Measurements from ENCODE around the gene LCN1.
A peak's percentile ranks its signal among the peaks of the same experiment; 100 is the strongest.

Gene LCN1

DNA sequence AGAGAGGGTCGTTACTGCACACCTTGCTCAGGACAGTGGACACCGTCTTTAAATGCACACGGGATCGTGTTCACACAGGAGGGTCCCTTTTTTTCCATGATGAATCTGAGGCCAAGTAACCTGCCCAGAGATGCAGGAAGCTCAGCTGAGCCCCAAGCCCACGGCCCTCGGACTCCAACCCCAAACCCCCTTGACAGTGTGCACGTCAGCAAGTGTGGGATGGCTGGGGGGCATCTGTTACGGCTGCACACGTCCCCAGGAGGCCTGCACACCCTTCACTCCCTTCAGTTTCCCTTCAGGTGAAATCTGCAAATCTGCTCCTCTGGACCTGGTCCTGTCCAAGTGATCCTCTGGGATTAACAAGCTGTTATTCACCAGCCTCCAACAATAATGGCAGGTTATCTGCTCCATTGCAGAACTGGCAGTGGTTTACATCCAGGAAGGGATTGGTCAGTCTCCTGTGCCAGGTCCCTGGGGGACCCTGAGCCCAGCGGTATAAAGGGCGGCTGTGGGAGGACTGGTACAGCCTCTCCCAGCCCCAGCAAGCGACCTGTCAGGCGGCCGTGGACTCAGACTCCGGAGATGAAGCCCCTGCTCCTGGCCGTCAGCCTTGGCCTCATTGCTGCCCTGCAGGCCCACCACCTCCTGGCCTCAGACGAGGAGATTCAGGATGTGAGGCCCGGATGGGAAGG lies at the start of gene LCN1:
Gene LCN1, plus strand, starts transcription at position 525 of the 692 bp plus-strand sequence. Its CDS starts 58 bp downstream, at position 583.
- no peak for DNase-seq (ENCODE audit: low spot score)

GRCh38 chr9:135471791-135472640 lies 49.2 kb upstream of the LCN1 start:
- no peak for DNase-seq (ENCODE audit: low spot score)

DNA sequence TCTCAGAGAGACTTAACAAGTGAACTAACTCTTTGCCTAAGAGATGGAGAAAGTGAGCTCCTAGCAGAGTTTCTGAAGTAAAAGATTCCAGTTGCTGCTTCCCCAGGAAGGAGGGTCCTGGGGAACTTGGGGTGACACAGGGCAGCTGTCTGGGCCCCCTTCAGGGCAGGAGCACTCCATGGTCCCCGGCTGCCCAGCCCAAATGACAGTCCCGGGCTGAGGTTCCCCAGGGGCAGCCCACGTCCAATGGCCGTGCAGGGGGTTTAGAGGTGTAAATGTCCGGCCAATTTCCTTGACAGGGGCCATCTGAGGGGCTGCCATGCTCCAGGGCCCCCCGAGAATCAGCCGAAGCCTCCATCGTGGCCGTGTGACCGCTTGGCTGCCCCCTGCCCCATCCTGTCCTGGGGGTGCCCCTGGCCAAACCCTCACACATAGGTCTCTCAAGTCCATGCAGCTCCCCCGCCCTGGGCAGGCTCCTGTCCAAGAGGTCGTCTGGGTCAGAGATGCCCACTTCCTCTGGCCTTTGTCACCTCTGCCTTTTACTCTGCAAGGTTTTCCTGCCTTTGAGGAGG lies 47.2 kb upstream of the LCN1 start:
- DNase-seq (ENCODE audit: low spot score) = no peak

DNA sequence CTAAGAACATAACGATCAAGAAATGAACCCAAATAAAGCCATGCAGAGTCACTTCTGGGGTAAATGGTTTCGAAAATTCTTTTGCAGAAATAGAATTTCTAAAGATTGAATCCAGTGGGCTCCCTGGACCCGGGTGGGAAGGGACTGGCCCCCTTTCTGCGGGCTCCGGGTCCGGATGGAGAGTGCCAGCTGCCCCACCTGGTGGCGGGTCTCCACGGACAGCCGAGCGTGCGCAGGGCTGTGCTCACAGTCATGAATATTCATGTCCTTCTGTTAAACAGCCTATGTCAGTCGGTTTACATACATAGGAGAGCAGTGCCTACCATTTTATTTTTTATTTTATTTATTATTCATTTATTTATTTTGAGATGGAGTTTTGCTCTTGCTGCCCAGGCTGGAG lies 46.3 kb upstream of the LCN1 start:
- DNase-seq (ENCODE audit: low spot score) = no peak

GRCh38 chr9:135476561-135477355 lies 44.5 kb upstream of the LCN1 start:
- DNase-seq (ENCODE audit: low spot score) = no peak

- no peak for DNase-seq (ENCODE audit: low spot score)
Observed at GRCh38 chr9:135478191-135478590, 43.0 kb upstream of the LCN1 start.

- peak; percentile 54 for DNase-seq (ENCODE audit: low spot score)
Observed at GRCh38 chr9:135478829-135479468, 42.3 kb upstream of the LCN1 start.

DNA sequence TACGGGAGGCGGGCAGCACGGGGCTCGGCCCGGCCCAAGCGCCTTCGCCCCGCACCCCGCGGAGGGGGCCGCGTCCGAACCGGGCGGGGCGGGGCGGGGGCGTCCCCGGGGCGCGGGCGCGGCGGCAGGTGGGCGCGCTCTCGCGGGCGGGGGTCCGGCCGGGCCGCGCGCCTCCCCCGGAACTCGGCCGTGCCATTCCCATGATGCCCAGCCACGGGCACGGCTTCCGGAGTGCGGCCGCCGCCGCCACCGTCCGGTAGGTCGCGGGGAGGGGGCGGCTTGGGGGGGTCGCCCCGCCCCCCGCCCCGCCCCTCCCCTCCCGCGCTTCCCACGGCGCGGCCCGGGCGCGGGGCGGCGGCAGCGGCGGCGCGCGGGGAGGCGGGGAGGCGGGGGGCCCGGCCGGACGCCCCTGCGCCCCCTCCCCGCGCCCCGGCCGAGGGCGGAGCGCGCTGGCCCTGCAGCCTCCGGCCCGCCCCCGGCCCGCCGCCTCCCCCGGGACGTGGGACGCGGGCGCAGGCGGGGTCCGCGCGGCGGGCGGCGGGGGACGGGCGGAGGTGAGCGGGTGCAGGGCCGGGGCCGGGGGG lies 41.7 kb upstream of the LCN1 start, which contains the start of gene PPP1R26:
Gene PPP1R26, plus strand, starts transcription at position 314 of the 584 bp plus-strand sequence. CDS start 4,729 bp downstream, outside the sequence.
- DNase-seq (ENCODE audit: low spot score) = peak; percentile 44

- peak; percentile 39 for DNase-seq (ENCODE audit: low spot score)
Observed at GRCh38 chr9:135480071-135480939, 40.9 kb upstream of the LCN1 start.

DNA sequence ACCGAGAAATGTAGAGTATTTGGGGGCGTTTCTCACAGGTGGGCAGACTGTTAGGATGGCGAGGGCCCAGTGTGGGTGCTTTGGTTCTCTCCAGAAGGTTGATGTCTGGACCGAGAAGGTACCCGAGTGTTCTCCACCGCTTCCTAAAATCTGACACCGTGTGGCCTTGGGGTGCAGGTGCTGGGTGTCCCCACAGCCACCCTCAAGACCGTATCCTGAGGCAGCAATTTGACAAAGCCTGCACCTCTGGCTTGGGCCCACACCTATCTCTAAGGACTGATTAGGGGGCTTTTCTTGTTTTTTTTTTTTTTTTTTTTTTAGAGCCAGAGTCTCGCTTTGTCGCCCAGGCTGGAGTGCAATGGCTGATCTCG lies 40.3 kb upstream of the LCN1 start:
- no peak for DNase-seq (ENCODE audit: low spot score)

DNA sequence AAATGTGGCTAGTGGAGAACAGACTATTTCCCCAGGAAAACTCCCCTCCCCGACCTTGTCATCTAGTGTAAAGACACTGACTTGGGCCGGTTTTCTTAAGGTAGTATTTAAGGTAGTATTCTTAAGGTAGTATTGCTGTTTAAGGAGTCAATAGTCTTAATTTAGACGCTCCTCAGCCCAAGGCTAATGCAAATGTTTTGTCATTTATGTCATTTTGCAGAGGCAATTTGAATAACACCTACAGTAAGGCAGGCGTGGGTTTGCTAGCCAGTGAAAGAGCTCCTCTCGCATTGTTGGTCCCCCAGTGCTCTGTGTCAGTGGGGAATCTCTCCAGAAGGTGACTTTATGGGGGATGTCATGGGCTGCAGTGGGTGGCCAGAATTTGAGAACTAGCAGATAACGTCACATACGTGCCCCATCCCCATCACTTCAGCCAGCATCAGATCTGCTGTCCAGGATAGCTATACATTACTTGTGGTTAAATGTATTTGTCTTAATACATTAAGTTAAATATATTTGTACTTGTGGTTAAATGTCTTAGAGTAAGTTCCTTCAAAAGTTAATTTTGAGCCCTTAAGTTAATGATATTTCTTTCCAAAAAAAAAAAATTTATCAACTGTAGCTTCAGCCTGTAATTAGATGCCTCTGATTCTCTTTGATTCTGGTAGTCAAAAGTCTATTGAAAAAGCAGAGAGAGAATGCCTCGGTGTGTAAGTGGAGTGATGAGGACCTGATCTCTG lies 39.1 kb upstream of the LCN1 start:
- no peak for DNase-seq (ENCODE audit: low spot score)

DNA sequence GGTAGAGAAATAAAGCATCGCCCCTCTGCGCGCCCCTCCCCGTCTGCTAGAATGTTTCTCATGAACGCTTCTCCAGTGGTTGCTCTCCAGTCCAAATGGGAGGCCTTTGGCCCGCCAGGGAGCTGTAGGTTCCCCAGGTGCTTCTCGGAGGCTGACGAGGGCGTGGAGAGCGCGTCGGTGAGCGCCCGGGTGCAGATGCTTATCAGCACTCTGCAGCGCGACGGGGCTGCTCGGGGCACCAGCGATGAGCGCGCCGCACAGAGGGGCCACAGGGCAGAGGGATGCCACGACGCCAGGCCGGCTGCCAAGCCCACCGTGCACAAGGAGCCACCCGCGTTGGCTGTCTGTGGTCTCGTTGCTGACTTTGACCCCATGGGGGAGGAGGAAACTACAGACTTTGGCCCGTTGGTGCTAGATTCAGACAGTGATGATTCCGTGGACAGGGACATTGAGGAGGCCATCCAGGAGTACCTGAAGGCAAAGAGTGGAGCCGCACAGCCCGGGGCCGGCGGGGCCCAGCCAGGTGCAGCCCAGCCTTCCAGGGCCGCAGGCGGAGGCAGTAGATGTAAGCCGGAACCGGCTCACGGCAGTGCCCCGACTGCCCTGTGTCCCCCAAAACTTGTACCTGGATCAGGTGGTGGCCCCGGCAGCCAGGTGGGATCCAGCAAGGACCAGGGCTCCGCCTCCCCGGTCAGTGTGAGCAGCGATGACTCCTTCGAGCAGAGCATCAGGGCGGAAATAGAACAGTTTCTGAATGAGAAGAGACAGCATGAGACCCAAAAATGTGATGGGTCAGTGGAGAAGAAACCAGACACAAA lies 36.6 kb upstream of the LCN1 start:
- no peak for DNase-seq (ENCODE audit: low spot score)

DNA sequence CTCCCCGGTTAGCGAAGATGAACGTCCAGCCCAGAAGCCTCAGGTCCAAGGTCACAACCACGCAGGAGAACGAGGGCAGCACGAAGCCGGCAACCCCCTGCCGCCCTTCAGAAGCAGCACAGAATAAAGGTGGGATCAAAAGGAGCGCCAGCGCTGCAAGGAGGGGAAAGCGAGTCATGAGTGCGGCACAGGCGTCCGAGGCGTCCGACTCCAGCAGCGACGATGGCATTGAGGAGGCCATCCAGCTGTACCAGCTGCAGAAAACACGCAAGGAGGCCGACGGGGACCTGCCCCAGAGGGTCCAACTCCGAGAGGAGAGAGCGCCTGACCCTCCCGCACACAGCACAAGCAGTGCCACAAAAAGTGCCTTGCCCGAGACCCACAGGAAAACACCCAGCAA lies 35.9 kb upstream of the LCN1 start:
- DNase-seq (ENCODE audit: low spot score) = no peak

DNA sequence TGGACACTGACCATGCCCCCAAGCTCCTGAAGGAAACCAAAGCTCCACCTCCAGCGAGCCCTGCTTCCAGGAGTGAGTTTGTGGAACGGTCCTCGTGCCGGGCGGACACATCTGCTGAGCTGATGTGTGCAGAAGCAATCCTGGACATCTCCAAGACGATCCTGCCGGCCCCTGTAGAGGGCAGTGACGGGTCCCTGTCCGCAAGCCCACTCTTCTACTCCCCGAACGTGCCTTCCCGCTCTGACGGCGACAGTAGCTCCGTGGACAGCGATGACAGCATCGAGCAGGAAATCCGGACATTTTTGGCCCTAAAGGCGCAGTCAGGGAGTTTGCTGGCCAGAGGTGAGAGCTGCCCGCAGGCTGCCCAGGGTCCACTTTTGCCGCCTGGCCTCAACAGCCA lies 35.4 kb upstream of the LCN1 start:
- no peak for DNase-seq (ENCODE audit: low spot score)

- no peak for DNase-seq (ENCODE audit: low spot score)
Observed at GRCh38 chr9:135486267-135487065, 34.8 kb upstream of the LCN1 start.

GRCh38 chr9:135487281-135488012 lies 33.8 kb upstream of the LCN1 start:
- DNase-seq (ENCODE audit: low spot score) = no peak

GRCh38 chr9:135488013-135488330 lies 33.3 kb upstream of the LCN1 start:
- DNase-seq (ENCODE audit: low spot score) = no peak

All from LoVo (cell line).